ENCODE measurements around the gene DCUN1D4.

Gene DCUN1D4

GRCh38 chr4:51963841-51964517, 121.0 kb downstream of the DCUN1D4 start:
- no peak for DNase-seq (ENCODE audit: low spot score)

DNA sequence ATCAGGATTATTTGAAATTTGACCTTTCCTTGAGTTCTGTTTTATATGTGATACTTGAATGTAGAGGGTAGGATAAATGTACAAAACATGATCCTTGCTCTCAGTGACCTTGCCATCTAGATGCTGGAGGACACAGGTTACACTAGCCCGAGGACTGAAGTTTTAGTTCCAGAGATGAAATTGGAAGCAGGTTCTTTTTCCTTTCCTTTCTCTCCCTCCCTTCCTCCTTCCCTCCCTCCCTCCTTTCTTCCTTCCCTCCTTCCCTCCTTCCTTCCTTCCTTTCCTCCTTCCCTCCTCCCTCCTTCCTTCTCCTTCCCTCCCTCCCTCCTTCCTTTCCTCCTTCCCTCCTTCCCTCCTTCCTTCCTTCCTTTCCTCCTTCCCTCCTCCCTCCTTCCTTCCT, 122.9 kb downstream of the DCUN1D4 start:
- DNase-seq (ENCODE audit: low spot score), result no peak
